ENCODE measurements around the gene TMOD2. TPM values are rescaled to one million over a fixed set of nuclear protein-coding genes. Genes with fewer than 3 reads are reported as not detected.

TMOD2 gene
- total RNA-seq, 1 experiment from 2014 or later = 3.6 TPM

GRCh38 chr15:51737522-51738305 lies 13.7 kb upstream of the TMOD2 start, which contains the start of gene LYSMD2:
TSS of gene LYSMD2 (minus strand) at chr15:51737655. CDS start at chr15:51737622, 33 bp downstream.
- ChIA-PET CTCF (interaction anchor here (0.7 to 2.0 kb wide), 10 partner anchors 15 to 574 kb away, joined by 3 to 12 read pairs (median 3); no protein-coding TSS in a partner anchor), POLR2A (interaction anchor here (0.5 kb wide), 1 partner anchor 282 kb away, joined by 3 read pairs; no protein-coding TSS in a partner anchor)
- peak; percentile 37; the same call in 1 of the 2 replicates for TF ChIP-seq E2F5 (CRISPR knock-in tag; IDR thresholded peaks at IDR 0.05)
- no peak for TF ChIP-seq NFYB (CRISPR knock-in tag; conservative IDR thresholded peaks at IDR 0.05; ENCODE audit: low read depth)
- 0 out of 2 replicates have a peak, but pooled peaks have one; percentile 37 for TF ChIP-seq CREM (CRISPR knock-in tag; IDR thresholded peaks at IDR 0.05)
- no peak; the same call in 1 of the 2 replicates for TF ChIP-seq HMGXB4 (CRISPR knock-in tag; IDR thresholded peaks at IDR 0.05)
- TF ChIP-seq GABPB1 (CRISPR knock-in tag; IDR thresholded peaks at IDR 0.05) = no peak
- TF ChIP-seq MLX (CRISPR knock-in tag; IDR thresholded peaks at IDR 0.05) = no peak
- no peak for TF ChIP-seq GTF2I (CRISPR knock-in tag; conservative IDR thresholded peaks at IDR 0.05)
- peak; percentile 42; the same call in 1 of the 2 replicates for TF ChIP-seq KAT7 (CRISPR knock-in tag; IDR thresholded peaks at IDR 0.05; ENCODE audit: borderline replicate concordance)
- TF ChIP-seq FOXP4 (CRISPR knock-in tag; IDR thresholded peaks at IDR 0.05) = peak; percentile 9; the same call in 1 of the 2 replicates
- Mint-ChIP-seq H3K4me3 (peak within 1 kb of the TSS; percentile 71), H3K27ac (no peak within 1 kb of the TSS), H3K27me3 (ENCODE audit: low read depth) (peaks cover 44% of the 10 kb centered on the region), H3K36me3 (no peaks in the 10 kb centered on the region), H3K9me3 (no peaks in the 10 kb centered on the region), H3K4me1 (peaks cover 13% of the 10 kb centered on the region)
- DNase-seq (ENCODE audit: low spot score) (peak; percentile 52), ATAC-seq (peak; percentile 63)

GRCh38 chr15:51738553-51738952 lies 12.8 kb upstream of the TMOD2 start:
- H3K27me3 Mint-ChIP-seq (ENCODE audit: low read depth) = peaks cover 44% of the 10 kb centered on the region
- ATAC-seq = no peak
- no peaks in the 10 kb centered on the region for H3K9me3 Mint-ChIP-seq
- POLR2A ChIA-PET = interaction anchor here (1.0 kb wide), 1 partner anchor 57 kb away, joined by 5 read pairs; the partner anchor contains the start of gene SCG3
- peaks cover 13% of the 10 kb centered on the region for H3K4me1 Mint-ChIP-seq
- CTCF ChIA-PET = interaction anchor here (2.0 kb wide), 1 partner anchor 88 kb away, joined by 7 read pairs; no protein-coding TSS in a partner anchor
- H3K4me3 Mint-ChIP-seq = peak overlapping the region; percentile 71
- DNase-seq (ENCODE audit: low spot score) = no peak
- H3K27ac Mint-ChIP-seq = no peak overlapping the region
- no peaks in the 10 kb centered on the region for H3K36me3 Mint-ChIP-seq
- TF ChIP-seq ATF2 (CRISPR knock-in tag; IDR thresholded peaks at IDR 0.05; ENCODE audit: borderline replicate concordance, low read depth) (no peak), ZNF416 (CRISPR knock-in tag; IDR thresholded peaks at IDR 0.05) (no peak), TP53 (CRISPR knock-in tag; IDR thresholded peaks at IDR 0.05) (no peak), TEAD1 (CRISPR knock-in tag; IDR thresholded peaks at IDR 0.05) (no peak), FOXP4 (CRISPR knock-in tag; IDR thresholded peaks at IDR 0.05) (no peak), SMAD3 (CRISPR knock-in tag; IDR thresholded peaks at IDR 0.05; ENCODE audit: borderline replicate concordance) (no peak), E2F5 (CRISPR knock-in tag; IDR thresholded peaks at IDR 0.05) (no peak), TEAD4 (CRISPR knock-in tag; IDR thresholded peaks at IDR 0.05) (no peak), ATF6 (CRISPR knock-in tag; IDR thresholded peaks at IDR 0.05) (no peak), USF2 (CRISPR knock-in tag; IDR thresholded peaks at IDR 0.05) (no peak), ZNF121 (CRISPR knock-in tag; IDR thresholded peaks at IDR 0.05) (no peak), ZNF219 (CRISPR knock-in tag; IDR thresholded peaks at IDR 0.05; ENCODE audit: borderline replicate concordance) (no peak)
